NT2/D1 (cell line): ENCODE results near the gene CNTN5.

Experiments used
- SUZ12 ChIP-seq: IDR thresholded peaks from 2 replicates; pipeline ENCODE4 v1.6.1; 2011; ENCODE audit not compliant: insufficient read length, insufficient read depth; ENCODE audit errors: extremely low read depth
- YY1 ChIP-seq: IDR thresholded peaks from 2 replicates; pipeline ENCODE4 v1.6.1; 2011; ENCODE audit not compliant: insufficient read length, insufficient read depth
- ZNF274 ChIP-seq: IDR thresholded peaks from 2 replicates; pipeline ENCODE4 v1.6.1; 2011; ENCODE audit warnings: mild to moderate bottlenecking, low read depth, low read length

DNA sequence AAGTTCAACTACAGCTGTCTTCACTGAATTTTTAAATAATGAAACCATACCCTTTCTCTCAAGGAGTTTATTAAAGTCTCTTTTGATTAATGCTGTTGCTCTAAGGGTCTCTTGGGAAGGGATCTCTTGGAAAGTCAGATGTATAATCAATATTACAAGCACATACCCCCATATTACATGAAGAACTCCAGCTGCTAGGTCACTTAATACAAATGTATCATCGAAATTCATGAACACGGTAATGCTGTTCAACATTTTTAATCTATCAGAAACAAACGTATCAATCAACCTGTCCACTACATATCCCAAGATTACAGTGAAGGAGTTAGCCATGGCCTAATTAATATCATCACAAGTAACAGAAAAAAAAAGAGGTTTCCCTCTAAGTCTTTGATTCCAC lies 1283.1 kb downstream of the CNTN5 start:
- no peak for TF ChIP-seq YY1
- no peak for TF ChIP-seq ZNF274
- no peak for TF ChIP-seq SUZ12
